Thyroid gland (tissue), 4 donors: Measurements from ENCODE around the gene AKR1C1.

Experiments
- CTCF ChIP-seq, 6 experiments: fragments of 200-600 bp in 3 of 6; fragments of 450-650 bp in 3 of 6; sonication (generic) in 3 of 6; IDR thresholded peaks; one replicate each; pipeline ENCODE4 v1.5.1; 2016 to 2019; ENCODE audit warnings: antibody characterized with exemption in 6 of 6, mild to moderate bottlenecking in 2 of 6, inconsistent platforms in 1 of 6, moderate library complexity in 1 of 6
- POLR2A ChIP-seq, 2 donors: fragments of 450-650 bp; IDR thresholded peaks; one replicate each; pipeline ENCODE4 v1.6.1; 2017; ENCODE audit warnings: antibody characterized with exemption in 2 of 2, mild to moderate bottlenecking in 2 of 2, moderate library complexity in 1 of 2

- TF ChIP-seq CTCF (IDR thresholded peaks at IDR 0.05) (no peak), POLR2A (IDR thresholded peaks at IDR 0.05) (no peak)
Observed at GRCh38 chr10:5030989-5031388, 67.8 kb downstream of the AKR1C1 start.
